HUES64 (cell line): ENCODE data around the gene USP12.
"Not testable (repeated sequence)": the region's sequence is repeated elsewhere in the genome, so short reads cannot be mapped to it uniquely, and the experiment has no call there.

Experiments
- H3K27ac ChIP-seq: 2 replicates; pipeline ENCODE4 v1.7.0; 2013; ENCODE audit warnings: low read depth, low read length, inconsistent platforms
- H3K27me3 ChIP-seq: 2 replicates; pipeline ENCODE4 v1.6.1; 2013; ENCODE audit warnings: mild to moderate bottlenecking, low read length; ENCODE audit not compliant: insufficient read depth
- H3K36me3 ChIP-seq: 2 replicates; pipeline ENCODE4 v1.6.1; 2013; ENCODE audit warnings: mild to moderate bottlenecking, low read length; ENCODE audit not compliant: insufficient read depth
- H3K4me1 ChIP-seq: 2 replicates; pipeline ENCODE4 v1.6.1; 2013; ENCODE audit warnings: mild to moderate bottlenecking, low read length, moderate library complexity; ENCODE audit not compliant: insufficient read depth
- H3K4me3 ChIP-seq: 2 replicates; pipeline ENCODE4 v1.5.1; 2013; ENCODE audit warnings: mild to moderate bottlenecking, low read length, moderate library complexity
- H3K9ac ChIP-seq: 2 replicates; pipeline ENCODE4 v1.6.1; 2013; ENCODE audit warnings: mild to moderate bottlenecking, low read depth, low read length
- H3K9me3 ChIP-seq: 2 replicates; pipeline ENCODE4 v1.6.1; 2013; ENCODE audit warnings: low read depth, low read length; ENCODE audit not compliant: insufficient read depth
- WGBS: fragments of 150-250, 120-280 bp; methylation state at CpG from one replicate; pipeline ENCODE4 v1.1.7; 2013; ENCODE audit warnings: missing lambda C conversion rate; 5-methylcytosine and 5-hydroxymethylcytosine counted together

USP12 gene

GRCh38 chr13:27091451-27091850 is 80.2 kb downstream of the USP12 start:
- WGBS = 95% methylated on average over 4 of the region's 4 CpGs
- Histone ChIP-seq H3K4me1 (no peaks in the 10 kb centered on the region), H3K9ac (no peak overlapping the region), H3K4me3 (no peak overlapping the region), H3K27ac (no peak overlapping the region), H3K36me3 (peaks cover 63% of the 10 kb centered on the region), H3K27me3 (no peaks in the 10 kb centered on the region), H3K9me3 (no peaks in the 10 kb centered on the region)

GRCh38 chr13:27088619-27089018 is 83.0 kb downstream of the USP12 start:
- no peak overlapping the region for H3K9ac ChIP-seq
- no peak overlapping the region for H3K27ac ChIP-seq
- H3K36me3 ChIP-seq = peaks cover 48% of the 10 kb centered on the region
- 99% methylated on average over 3 of the region's 3 CpGs for WGBS
- no peaks in the 10 kb centered on the region for H3K9me3 ChIP-seq
- no peak overlapping the region for H3K4me3 ChIP-seq
- H3K27me3 ChIP-seq = no peaks in the 10 kb centered on the region
- no peaks in the 10 kb centered on the region for H3K4me1 ChIP-seq

GRCh38 chr13:27086599-27087265 is 84.9 kb downstream of the USP12 start:
- 94% methylated on average over 6 of the region's 6 CpGs for WGBS
- H3K27ac ChIP-seq = no peak overlapping the region
- no peaks in the 10 kb centered on the region for H3K9me3 ChIP-seq
- H3K4me3 ChIP-seq = no peak overlapping the region
- H3K9ac ChIP-seq = no peak overlapping the region
- no peaks in the 10 kb centered on the region for H3K4me1 ChIP-seq
- H3K36me3 ChIP-seq = peaks cover 47% of the 10 kb centered on the region
- H3K27me3 ChIP-seq = no peaks in the 10 kb centered on the region

- Histone ChIP-seq H3K9ac (no peak overlapping the region), H3K27ac (no peak overlapping the region), H3K4me1 (peaks cover 11% of the 10 kb centered on the region), H3K9me3 (no peaks in the 10 kb centered on the region), H3K4me3 (no peak overlapping the region), H3K36me3 (peaks cover 40% of the 10 kb centered on the region), H3K27me3 (no peaks in the 10 kb centered on the region)
- 98% methylated on average over 4 of the region's 4 CpGs for WGBS
Observed at GRCh38 chr13:27083183-27083582, 88.4 kb downstream of the USP12 start.

- WGBS = 95% methylated on average over 4 of the region's 4 CpGs
- peaks cover 32% of the 10 kb centered on the region for H3K36me3 ChIP-seq
Observed at GRCh38 chr13:27081893-27082679, 89.5 kb downstream of the USP12 start.

GRCh38 chr13:27080018-27080948 is 91.3 kb downstream of the USP12 start:
- Histone ChIP-seq H3K9ac (no peak overlapping the region), H3K27me3 (no peaks in the 10 kb centered on the region), H3K36me3 (peaks cover 22% of the 10 kb centered on the region), H3K4me1 (peaks cover 11% of the 10 kb centered on the region), H3K4me3 (no peak overlapping the region), H3K27ac (no peak overlapping the region), H3K9me3 (no peaks in the 10 kb centered on the region)
- 95% methylated on average over 6 of the region's 6 CpGs for WGBS

More at GRCh38 chr13:27081893-27082679, 89.5 kb downstream of the USP12 start:
- Histone ChIP-seq H3K4me1 (peaks cover 11% of the 10 kb centered on the region), H3K4me3 (no peak overlapping the region), H3K9me3 (no peaks in the 10 kb centered on the region), H3K9ac (no peak overlapping the region), H3K27ac (no peak overlapping the region), H3K27me3 (no peaks in the 10 kb centered on the region)

GRCh38 chr13:27079421-27079958 is 92.1 kb downstream of the USP12 start:
- Histone ChIP-seq H3K9me3 (no peaks in the 10 kb centered on the region), H3K27me3 (no peaks in the 10 kb centered on the region), H3K4me3 (no peak overlapping the region), H3K36me3 (peaks cover 30% of the 10 kb centered on the region), H3K4me1 (peaks cover 11% of the 10 kb centered on the region), H3K9ac (no peak overlapping the region), H3K27ac (no peak overlapping the region)
- WGBS = 50% methylated on average over 3 of the region's 3 CpGs

GRCh38 chr13:27077451-27077850 is 94.2 kb downstream of the USP12 start:
- Histone ChIP-seq H3K36me3 (peaks cover 31% of the 10 kb centered on the region), H3K9ac (no peak overlapping the region), H3K9me3 (no peaks in the 10 kb centered on the region), H3K27ac (no peak overlapping the region), H3K4me3 (no peak overlapping the region), H3K4me1 (peaks cover 20% of the 10 kb centered on the region), H3K27me3 (no peaks in the 10 kb centered on the region)
- no CpG with 5 or more reads among the region's 1 CpG for WGBS

- Histone ChIP-seq H3K9me3 (no peaks in the 10 kb centered on the region), H3K4me1 (peaks cover 20% of the 10 kb centered on the region), H3K27me3 (no peaks in the 10 kb centered on the region), H3K36me3 (peaks cover 27% of the 10 kb centered on the region), H3K27ac (no peak overlapping the region), H3K4me3 (no peak overlapping the region), H3K9ac (no peak overlapping the region)
Observed at GRCh38 chr13:27076421-27076820, 95.2 kb downstream of the USP12 start.

GRCh38 chr13:27073186-27073585 is 98.4 kb downstream of the USP12 start:
- Histone ChIP-seq H3K4me3 (no peak overlapping the region), H3K9me3 (no peaks in the 10 kb centered on the region), H3K36me3 (peaks cover 20% of the 10 kb centered on the region), H3K27ac (no peak overlapping the region), H3K4me1 (peaks cover 9% of the 10 kb centered on the region), H3K9ac (no peak overlapping the region), H3K27me3 (no peaks in the 10 kb centered on the region)
- 66% methylated on average over 1 of the region's 1 CpG for WGBS

GRCh38 chr13:27066123-27066522 is 105.5 kb downstream of the USP12 start:
- not testable (repeated sequence) for H3K4me1 ChIP-seq, H3K9ac ChIP-seq, H3K4me3 ChIP-seq, H3K36me3 ChIP-seq, H3K9me3 ChIP-seq, H3K27me3 ChIP-seq, H3K27ac ChIP-seq
- 100% methylated on average over 1 of the region's 1 CpG for WGBS
